ENCODE measurements around the gene TBC1D1.
"Not testable (repeated sequence)": the region's sequence is repeated elsewhere in the genome, so short reads cannot be mapped to it uniquely, and the experiment has no call there.

Gene TBC1D1

GRCh38 chr4:38016698-38017097 lies 125.8 kb downstream of the TBC1D1 start:
- DNase-seq (ENCODE audit: low read depth): no peak
- TF ChIP-seq CTCF (conservative IDR thresholded peaks at IDR 0.05; ENCODE audit: low read length): no peak
- H3K4me3 ChIP-seq (ENCODE audit: low read length): no peak overlapping the region

GRCh38 chr4:38017609-38018008 lies 126.7 kb downstream of the TBC1D1 start:
- H3K4me3 ChIP-seq (ENCODE audit: low read length): no peak overlapping the region
- no peak for TF ChIP-seq CTCF (conservative IDR thresholded peaks at IDR 0.05; ENCODE audit: low read length)
- no peak for DNase-seq (ENCODE audit: low read depth)

- TF ChIP-seq CTCF (conservative IDR thresholded peaks at IDR 0.05; ENCODE audit: low read length): no peak
- DNase-seq (ENCODE audit: low read depth): no peak
- H3K4me3 ChIP-seq (ENCODE audit: low read length): no peak overlapping the region
Measured at GRCh38 chr4:38020386-38020785, 129.5 kb downstream of the TBC1D1 start.

- DNase-seq (ENCODE audit: low read depth); H3K4me3 ChIP-seq (ENCODE audit: low read length): not testable (repeated sequence)
Measured at GRCh38 chr4:38020961-38021360, 130.1 kb downstream of the TBC1D1 start.

GRCh38 chr4:38021751-38022150 lies 130.9 kb downstream of the TBC1D1 start:
- no peak for TF ChIP-seq CTCF (conservative IDR thresholded peaks at IDR 0.05; ENCODE audit: low read length)
- H3K4me3 ChIP-seq (ENCODE audit: low read length): no peak overlapping the region
- DNase-seq (ENCODE audit: low read depth): no peak

GRCh38 chr4:38023347-38024205 lies 132.7 kb downstream of the TBC1D1 start:
- H3K4me3 ChIP-seq (ENCODE audit: low read length): no peak overlapping the region
- no peak for DNase-seq (ENCODE audit: low read depth)
- no peak for TF ChIP-seq CTCF (conservative IDR thresholded peaks at IDR 0.05; ENCODE audit: low read length)

GRCh38 chr4:38024206-38024509 lies 133.3 kb downstream of the TBC1D1 start:
- no peak overlapping the region for H3K4me3 ChIP-seq (ENCODE audit: low read length)
- no peak for DNase-seq (ENCODE audit: low read depth)
- no peak for TF ChIP-seq CTCF (conservative IDR thresholded peaks at IDR 0.05; ENCODE audit: low read length)

Data from AG10803 (cell line).